ENCODE data around the gene PADI2.

Gene PADI2
- total RNA-seq: 0 reads per million in 2 donors

GRCh38 chr1:17119076-17119772 is at the start of gene PADI2:
PADI2 (minus strand) TSS chr1:17119451; CDS start chr1:17119371, 80 bp downstream.
- DNase-seq: peak in 3 of 5 experiments; percentile 26 to 47 (median 36)

- DNase-seq: no peak
These were observed 49.0 kb upstream of the PADI2 start for GRCh38 chr1:17168091-17168876.

GRCh38 chr1:17167786-17168090 is 48.5 kb upstream of the PADI2 start:
- DNase-seq: no peak

GRCh38 chr1:17167041-17167785 is 48.0 kb upstream of the PADI2 start:
- DNase-seq: no peak

GRCh38 chr1:17165823-17166222 is 46.6 kb upstream of the PADI2 start:
- no peak for DNase-seq

- DNase-seq: no peak
These were observed 44.8 kb upstream of the PADI2 start for GRCh38 chr1:17163789-17164666.

GRCh38 chr1:17163371-17163770 is 44.1 kb upstream of the PADI2 start:
- DNase-seq: no peak

GRCh38 chr1:17162941-17163340 is 43.7 kb upstream of the PADI2 start:
- no peak for DNase-seq

- no peak for DNase-seq
These were observed 42.9 kb upstream of the PADI2 start for GRCh38 chr1:17161926-17162800.

GRCh38 chr1:17161137-17161740 is 42.0 kb upstream of the PADI2 start:
- DNase-seq: peak in 1 of 5 experiments; percentile 40

GRCh38 chr1:17158961-17159360 is 39.7 kb upstream of the PADI2 start:
- no peak for DNase-seq

GRCh38 chr1:17156108-17156507 is 36.9 kb upstream of the PADI2 start:
- DNase-seq: peak in 1 of 5 experiments; percentile 63

GRCh38 chr1:17155257-17155920 is 36.1 kb upstream of the PADI2 start:
- DNase-seq: no peak

- no peak for DNase-seq
These were observed 30.5 kb upstream of the PADI2 start for GRCh38 chr1:17149771-17150170.

GRCh38 chr1:17148950-17149608 is 29.8 kb upstream of the PADI2 start:
- no peak for DNase-seq

GRCh38 chr1:17145648-17146047 is 26.4 kb upstream of the PADI2 start:
- DNase-seq: no peak

GRCh38 chr1:17143760-17144159 is 24.5 kb upstream of the PADI2 start:
- no peak for DNase-seq

GRCh38 chr1:17141441-17142197 is 22.4 kb upstream of the PADI2 start:
- no peak for DNase-seq

- DNase-seq: no peak
These were observed 21.0 kb upstream of the PADI2 start for GRCh38 chr1:17140279-17140678.
